ENCODE results near the gene CD300C.
"Not testable (repeated sequence)": the region's sequence is repeated elsewhere in the genome, so short reads cannot be mapped to it uniquely, and the experiment has no call there.

CD300C gene

GRCh38 chr17:74545843-74546230 is at the start of gene CD300C:
Gene CD300C, minus strand, starts transcription at chr17:74546115. Its CDS starts 333 bp downstream, at chr17:74545782.
- DNase-seq: no peak

GRCh38 chr17:74595037-74595750 is 49.3 kb upstream of the CD300C start:
- DNase-seq: no peak

GRCh38 chr17:74592087-74592990 is 46.4 kb upstream of the CD300C start, which contains the start of gene CD300LD:
Gene CD300LD, minus strand, starts transcription at chr17:74592283. Its CDS starts 81 bp downstream, at chr17:74592202.
- no peak for DNase-seq

- no peak for DNase-seq
Observed at GRCh38 chr17:74591503-74591902, 45.6 kb upstream of the CD300C start.

GRCh38 chr17:74585711-74586110 is 39.8 kb upstream of the CD300C start:
- DNase-seq: no peak

GRCh38 chr17:74584292-74585060 is 38.6 kb upstream of the CD300C start:
- DNase-seq: no peak

- no peak for DNase-seq
Observed at GRCh38 chr17:74582633-74583032, 36.7 kb upstream of the CD300C start.

GRCh38 chr17:74579900-74580299 is 34.0 kb upstream of the CD300C start:
- DNase-seq: no peak

- DNase-seq: no peak
Observed at GRCh38 chr17:74578979-74579378, 33.1 kb upstream of the CD300C start.

GRCh38 chr17:74574489-74575142 is 28.7 kb upstream of the CD300C start:
- no peak for DNase-seq

GRCh38 chr17:74573635-74574034 is 27.7 kb upstream of the CD300C start:
- not testable (repeated sequence) for DNase-seq

GRCh38 chr17:74573169-74573568 is 27.3 kb upstream of the CD300C start:
- no peak for DNase-seq

GRCh38 chr17:74571621-74572270 is 25.8 kb upstream of the CD300C start:
- no peak for DNase-seq

- DNase-seq: no peak
Observed at GRCh38 chr17:74569020-74570003, 23.4 kb upstream of the CD300C start.

- DNase-seq: no peak
Observed at GRCh38 chr17:74568106-74568873, 22.4 kb upstream of the CD300C start.

GRCh38 chr17:74567397-74567796 is 21.5 kb upstream of the CD300C start, which contains the start of gene CD300H:
Gene CD300H, minus strand, starts transcription at chr17:74567509.
- DNase-seq: no peak

- DNase-seq: no peak
Observed at GRCh38 chr17:74566132-74566753, 20.3 kb upstream of the CD300C start.

- DNase-seq: no peak
Observed at GRCh38 chr17:74565126-74565525, 19.2 kb upstream of the CD300C start.

GRCh38 chr17:74563358-74563757 is 17.4 kb upstream of the CD300C start:
- no peak for DNase-seq
